ENCODE results near the gene POLD1. TPM values are rescaled to one million over a fixed set of nuclear protein-coding genes. Genes with fewer than 3 reads are reported as not detected.

Gene POLD1
- total and polyA plus RNA-seq, 2 of the 13 experiments (the other 11 are each of a cell fraction or from before 2014, with no cell fraction given), result 17.4 to 54.0 TPM

DNA sequence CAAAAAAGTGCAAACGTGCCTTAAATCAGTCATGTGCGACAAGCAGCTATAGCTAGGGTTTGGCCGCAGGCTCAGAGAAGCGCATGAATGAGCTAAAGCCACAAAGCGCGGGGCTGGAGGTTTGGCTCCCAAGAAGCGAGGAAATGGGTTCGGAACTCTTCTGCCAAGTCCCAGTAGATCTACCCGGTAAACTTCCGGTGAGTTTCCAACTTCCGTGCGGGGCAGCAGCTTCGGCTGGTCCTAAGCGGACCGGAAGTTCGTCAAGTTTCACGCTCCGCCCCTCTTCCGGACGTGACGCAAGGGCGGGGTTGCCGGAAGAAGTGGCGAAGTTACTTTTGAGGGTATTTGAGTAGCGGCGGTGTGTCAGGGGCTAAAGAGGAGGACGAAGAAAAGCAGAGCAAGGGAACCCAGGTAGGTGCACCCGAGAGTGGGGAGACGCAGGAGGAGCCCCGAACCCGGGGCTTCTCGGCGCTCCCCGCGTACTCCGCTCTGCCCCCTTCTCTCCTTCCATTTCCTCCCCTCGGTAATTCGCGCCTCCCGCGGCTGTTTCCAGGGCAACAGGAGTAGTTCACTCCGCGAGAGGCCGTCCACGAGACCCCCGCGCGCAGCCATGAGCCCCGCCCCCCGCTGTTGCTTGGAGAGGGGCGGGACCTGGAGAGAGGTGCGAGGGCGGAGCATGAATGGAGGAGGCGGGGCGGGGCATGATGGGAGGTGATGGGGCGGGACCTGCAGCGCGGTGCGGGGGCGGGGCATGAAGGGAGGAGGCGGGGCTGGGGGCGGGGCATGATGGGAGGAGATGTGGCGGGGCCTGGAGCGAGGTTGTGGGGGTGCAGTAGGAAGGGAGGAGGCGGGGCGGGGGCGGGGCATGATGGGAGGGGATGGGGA is 7.7 kb upstream of the POLD1 start, which contains the start of gene NR1H2 (continued):
- peak; percentile 87 for TF ChIP-seq ZBED4 (CRISPR knock-in tag; IDR thresholded peaks at IDR 0.05; ENCODE audit: borderline replicate concordance)
- TF ChIP-seq, protein P1, sequence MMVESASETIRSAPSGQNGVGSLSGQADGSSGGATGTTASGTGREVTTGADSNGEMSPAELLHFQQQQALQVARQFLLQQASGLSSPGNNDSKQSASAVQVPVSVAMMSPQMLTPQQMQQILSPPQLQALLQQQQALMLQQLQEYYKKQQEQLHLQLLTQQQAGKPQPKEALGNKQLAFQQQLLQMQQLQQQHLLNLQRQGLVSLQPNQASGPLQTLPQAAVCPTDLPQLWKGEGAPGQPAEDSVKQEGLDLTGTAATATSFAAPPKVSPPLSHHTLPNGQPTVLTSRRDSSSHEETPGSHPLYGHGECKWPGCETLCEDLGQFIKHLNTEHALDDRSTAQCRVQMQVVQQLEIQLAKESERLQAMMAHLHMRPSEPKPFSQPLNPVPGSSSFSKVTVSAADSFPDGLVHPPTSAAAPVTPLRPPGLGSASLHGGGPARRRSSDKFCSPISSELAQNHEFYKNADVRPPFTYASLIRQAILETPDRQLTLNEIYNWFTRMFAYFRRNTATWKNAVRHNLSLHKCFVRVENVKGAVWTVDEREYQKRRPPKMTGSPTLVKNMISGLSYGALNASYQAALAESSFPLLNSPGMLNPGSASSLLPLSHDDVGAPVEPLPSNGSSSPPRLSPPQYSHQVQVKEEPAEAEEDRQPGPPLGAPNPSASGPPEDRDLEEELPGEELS (CRISPR knock-in tag; IDR thresholded peaks at IDR 0.05), result peak; percentile 46; the same call in 1 of the 2 replicates
- no peak for TF ChIP-seq ZNF616 (CRISPR knock-in tag; IDR thresholded peaks at IDR 0.05; ENCODE audit: low read depth)
- no peak for TF ChIP-seq ZNF546 (CRISPR knock-in tag; conservative IDR thresholded peaks at IDR 0.05)
- TF ChIP-seq E2F1 (CRISPR knock-in tag; IDR thresholded peaks at IDR 0.05), result no peak
- TF ChIP-seq KLF15 (CRISPR knock-in tag; IDR thresholded peaks at IDR 0.05; ENCODE audit: borderline replicate concordance), result no peak
- no peak for TF ChIP-seq NFIB (CRISPR knock-in tag; IDR thresholded peaks at IDR 0.05; ENCODE audit: borderline replicate concordance)
- TF ChIP-seq ZMYM3 (CRISPR knock-in tag; IDR thresholded peaks at IDR 0.05), result peak; percentile 62; the same call in 1 of the 2 replicates
- 0 out of 2 replicates have a peak, but pooled peaks have one; percentile 85 for TF ChIP-seq TOE1 (CRISPR knock-in tag; IDR thresholded peaks at IDR 0.05)
- no peak for TF ChIP-seq ZNF75D (CRISPR knock-in tag; IDR thresholded peaks at IDR 0.05; ENCODE audit: borderline replicate concordance)
- TF ChIP-seq, protein P2, sequence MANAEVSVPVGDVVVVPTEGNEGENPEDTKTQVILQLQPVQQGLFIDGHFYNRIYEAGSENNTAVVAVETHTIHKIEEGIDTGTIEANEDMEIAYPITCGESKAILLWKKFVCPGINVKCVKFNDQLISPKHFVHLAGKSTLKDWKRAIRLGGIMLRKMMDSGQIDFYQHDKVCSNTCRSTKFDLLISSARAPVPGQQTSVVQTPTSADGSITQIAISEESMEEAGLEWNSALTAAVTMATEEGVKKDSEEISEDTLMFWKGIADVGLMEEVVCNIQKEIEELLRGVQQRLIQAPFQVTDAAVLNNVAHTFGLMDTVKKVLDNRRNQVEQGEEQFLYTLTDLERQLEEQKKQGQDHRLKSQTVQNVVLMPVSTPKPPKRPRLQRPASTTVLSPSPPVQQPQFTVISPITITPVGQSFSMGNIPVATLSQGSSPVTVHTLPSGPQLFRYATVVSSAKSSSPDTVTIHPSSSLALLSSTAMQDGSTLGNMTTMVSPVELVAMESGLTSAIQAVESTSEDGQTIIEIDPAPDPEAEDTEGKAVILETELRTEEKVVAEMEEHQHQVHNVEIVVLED (CRISPR knock-in tag; IDR thresholded peaks at IDR 0.05; ENCODE audit: borderline replicate concordance), result peak; percentile 82
- TF ChIP-seq ZNF530 (CRISPR knock-in tag; IDR thresholded peaks at IDR 0.05; ENCODE audit: low read depth), result no peak
- TF ChIP-seq ZNF781 (CRISPR knock-in tag; IDR thresholded peaks at IDR 0.05; ENCODE audit: borderline replicate concordance, not compliant biosample characterization), result peak; percentile 28
- TF ChIP-seq ZBTB8A (CRISPR knock-in tag; IDR thresholded peaks at IDR 0.05; ENCODE audit: borderline replicate concordance, low read depth), result no peak
- no peak for TF ChIP-seq ATAD3A (CRISPR knock-in tag; IDR thresholded peaks at IDR 0.05)
- TF ChIP-seq, protein P3, sequence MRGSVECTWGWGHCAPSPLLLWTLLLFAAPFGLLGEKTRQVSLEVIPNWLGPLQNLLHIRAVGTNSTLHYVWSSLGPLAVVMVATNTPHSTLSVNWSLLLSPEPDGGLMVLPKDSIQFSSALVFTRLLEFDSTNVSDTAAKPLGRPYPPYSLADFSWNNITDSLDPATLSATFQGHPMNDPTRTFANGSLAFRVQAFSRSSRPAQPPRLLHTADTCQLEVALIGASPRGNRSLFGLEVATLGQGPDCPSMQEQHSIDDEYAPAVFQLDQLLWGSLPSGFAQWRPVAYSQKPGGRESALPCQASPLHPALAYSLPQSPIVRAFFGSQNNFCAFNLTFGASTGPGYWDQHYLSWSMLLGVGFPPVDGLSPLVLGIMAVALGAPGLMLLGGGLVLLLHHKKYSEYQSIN (CRISPR knock-in tag; IDR thresholded peaks at IDR 0.05; ENCODE audit: borderline replicate concordance), result no peak
- TF ChIP-seq JDP2 (CRISPR knock-in tag; IDR thresholded peaks at IDR 0.05; ENCODE audit: borderline replicate concordance), result no peak
- TF ChIP-seq HOXD1 (CRISPR knock-in tag; IDR thresholded peaks at IDR 0.05), result no peak

All from HepG2 (cell line).